HL-60 (cell line): ENCODE measurements around the gene ARFIP1.

ENCODE experiments used
- DNase-seq, 2 experiments: peaks; one replicate each; pipeline ENCODE4 v3.0.0-alpha.2; 2010 to 2020; ENCODE audit warnings: low read depth in 1 of 2, low spot score in 1 of 2
- H3K27ac ChIP-seq: fragments of 250-450 bp; sonication (Bioruptor Pico); replicated peaks from 2 replicates; pipeline ENCODE4 v1.5.1; 2020; ENCODE audit warnings: mild to moderate bottlenecking, moderate library complexity
- H3K27me3 ChIP-seq: fragments of 250-450 bp; sonication (Bioruptor Pico); 2 replicates; pipeline ENCODE4 v1.5.1; 2021; ENCODE audit warnings: mild to moderate bottlenecking, moderate library complexity; ENCODE audit not compliant: insufficient read depth, poor library complexity, severe bottlenecking
- H3K4me3 ChIP-seq: replicated peaks from 2 replicates; pipeline ENCODE4 v1.5.1; 2011; ENCODE audit warnings: mild to moderate bottlenecking, control low read depth, low read length; ENCODE audit not compliant: insufficient read depth
- GABPA ChIP-seq: IDR thresholded peaks from 2 replicates; pipeline ENCODE4 v1.6.1; 2012; ENCODE audit warnings: low read depth
- POLR2AphosphoS5 ChIP-seq: IDR thresholded peaks from 2 replicates; pipeline ENCODE4 v1.6.1; 2012; ENCODE audit warnings: low read depth
- SPI1 ChIP-seq: IDR thresholded peaks from 2 replicates; pipeline ENCODE4 v1.6.1; 2012; ENCODE audit warnings: low read depth, mild to moderate bottlenecking, borderline replicate concordance
- TF ChIP-seq, protein P1 (sequence below): IDR thresholded peaks from 2 replicates; pipeline ENCODE4 v1.6.1; 2012; ENCODE audit warnings: low read depth; ENCODE audit not compliant: insufficient replicate concordance
- TF ChIP-seq, protein P2 (sequence below): IDR thresholded peaks from one replicate; pipeline ENCODE4 v1.5.1; 2011; ENCODE audit warnings: low read length, control low read depth, inconsistent platforms; ENCODE audit not compliant: insufficient read depth

The ARFIP1 gene

DNA sequence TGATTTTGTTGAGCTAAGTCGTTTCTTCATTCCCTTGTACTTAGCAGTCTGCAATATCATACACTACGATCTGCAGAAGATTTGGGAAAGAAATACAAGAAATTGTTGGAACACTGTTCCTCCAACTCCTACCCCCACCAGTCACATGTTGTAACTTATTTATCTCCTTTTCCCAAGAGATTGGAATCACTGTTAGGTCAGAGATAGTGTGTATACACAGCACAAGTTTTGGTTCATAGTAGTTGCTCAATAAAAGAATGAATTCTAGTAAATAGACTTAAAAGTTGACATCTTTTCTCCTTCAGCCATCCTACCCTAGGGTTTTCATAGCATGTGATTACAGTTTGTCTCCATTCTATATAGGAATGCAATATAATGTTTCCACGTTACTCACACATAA is 68.8 kb downstream of the ARFIP1 start:
- no peak for DNase-seq
- Histone ChIP-seq H3K4me3 (no peak overlapping the region), H3K27ac (no peak overlapping the region), H3K27me3 (no peaks in the 10 kb centered on the region)
- TF ChIP-seq GABPA, result no peak
- TF ChIP-seq, protein P1, sequence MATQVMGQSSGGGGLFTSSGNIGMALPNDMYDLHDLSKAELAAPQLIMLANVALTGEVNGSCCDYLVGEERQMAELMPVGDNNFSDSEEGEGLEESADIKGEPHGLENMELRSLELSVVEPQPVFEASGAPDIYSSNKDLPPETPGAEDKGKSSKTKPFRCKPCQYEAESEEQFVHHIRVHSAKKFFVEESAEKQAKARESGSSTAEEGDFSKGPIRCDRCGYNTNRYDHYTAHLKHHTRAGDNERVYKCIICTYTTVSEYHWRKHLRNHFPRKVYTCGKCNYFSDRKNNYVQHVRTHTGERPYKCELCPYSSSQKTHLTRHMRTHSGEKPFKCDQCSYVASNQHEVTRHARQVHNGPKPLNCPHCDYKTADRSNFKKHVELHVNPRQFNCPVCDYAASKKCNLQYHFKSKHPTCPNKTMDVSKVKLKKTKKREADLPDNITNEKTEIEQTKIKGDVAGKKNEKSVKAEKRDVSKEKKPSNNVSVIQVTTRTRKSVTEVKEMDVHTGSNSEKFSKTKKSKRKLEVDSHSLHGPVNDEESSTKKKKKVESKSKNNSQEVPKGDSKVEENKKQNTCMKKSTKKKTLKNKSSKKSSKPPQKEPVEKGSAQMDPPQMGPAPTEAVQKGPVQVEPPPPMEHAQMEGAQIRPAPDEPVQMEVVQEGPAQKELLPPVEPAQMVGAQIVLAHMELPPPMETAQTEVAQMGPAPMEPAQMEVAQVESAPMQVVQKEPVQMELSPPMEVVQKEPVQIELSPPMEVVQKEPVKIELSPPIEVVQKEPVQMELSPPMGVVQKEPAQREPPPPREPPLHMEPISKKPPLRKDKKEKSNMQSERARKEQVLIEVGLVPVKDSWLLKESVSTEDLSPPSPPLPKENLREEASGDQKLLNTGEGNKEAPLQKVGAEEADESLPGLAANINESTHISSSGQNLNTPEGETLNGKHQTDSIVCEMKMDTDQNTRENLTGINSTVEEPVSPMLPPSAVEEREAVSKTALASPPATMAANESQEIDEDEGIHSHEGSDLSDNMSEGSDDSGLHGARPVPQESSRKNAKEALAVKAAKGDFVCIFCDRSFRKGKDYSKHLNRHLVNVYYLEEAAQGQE, result no peak
- TF ChIP-seq, protein P2, sequence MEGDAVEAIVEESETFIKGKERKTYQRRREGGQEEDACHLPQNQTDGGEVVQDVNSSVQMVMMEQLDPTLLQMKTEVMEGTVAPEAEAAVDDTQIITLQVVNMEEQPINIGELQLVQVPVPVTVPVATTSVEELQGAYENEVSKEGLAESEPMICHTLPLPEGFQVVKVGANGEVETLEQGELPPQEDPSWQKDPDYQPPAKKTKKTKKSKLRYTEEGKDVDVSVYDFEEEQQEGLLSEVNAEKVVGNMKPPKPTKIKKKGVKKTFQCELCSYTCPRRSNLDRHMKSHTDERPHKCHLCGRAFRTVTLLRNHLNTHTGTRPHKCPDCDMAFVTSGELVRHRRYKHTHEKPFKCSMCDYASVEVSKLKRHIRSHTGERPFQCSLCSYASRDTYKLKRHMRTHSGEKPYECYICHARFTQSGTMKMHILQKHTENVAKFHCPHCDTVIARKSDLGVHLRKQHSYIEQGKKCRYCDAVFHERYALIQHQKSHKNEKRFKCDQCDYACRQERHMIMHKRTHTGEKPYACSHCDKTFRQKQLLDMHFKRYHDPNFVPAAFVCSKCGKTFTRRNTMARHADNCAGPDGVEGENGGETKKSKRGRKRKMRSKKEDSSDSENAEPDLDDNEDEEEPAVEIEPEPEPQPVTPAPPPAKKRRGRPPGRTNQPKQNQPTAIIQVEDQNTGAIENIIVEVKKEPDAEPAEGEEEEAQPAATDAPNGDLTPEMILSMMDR, result no peak
- TF ChIP-seq POLR2AphosphoS5, result no peak
- no peak for TF ChIP-seq SPI1

DNA sequence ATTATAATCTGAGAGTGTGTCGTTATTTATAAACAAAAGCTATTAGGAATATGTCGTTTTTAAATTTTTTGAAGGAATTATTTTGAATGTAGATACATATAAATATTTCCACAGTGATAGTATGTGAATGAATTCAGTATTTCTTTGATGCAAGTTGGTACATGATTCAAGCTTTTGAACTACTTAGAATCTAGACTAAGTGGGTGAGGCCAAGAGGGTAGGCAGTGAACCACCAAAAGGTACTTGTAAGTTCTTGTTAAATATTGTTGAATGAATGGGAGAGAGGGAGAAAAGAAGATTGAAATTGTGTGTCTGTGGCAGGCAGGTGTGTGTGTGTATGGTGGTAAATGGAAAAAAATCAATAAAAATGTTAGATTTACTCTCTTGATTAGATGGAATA is 69.6 kb downstream of the ARFIP1 start:
- no peak for DNase-seq
- Histone ChIP-seq H3K27ac (no peak overlapping the region), H3K27me3 (no peaks in the 10 kb centered on the region), H3K4me3 (no peak overlapping the region)
- no peak for TF ChIP-seq GABPA
- no peak for TF ChIP-seq SPI1
- TF ChIP-seq, protein P2, result no peak
- TF ChIP-seq, protein P1, result no peak
- no peak for TF ChIP-seq POLR2AphosphoS5

DNA sequence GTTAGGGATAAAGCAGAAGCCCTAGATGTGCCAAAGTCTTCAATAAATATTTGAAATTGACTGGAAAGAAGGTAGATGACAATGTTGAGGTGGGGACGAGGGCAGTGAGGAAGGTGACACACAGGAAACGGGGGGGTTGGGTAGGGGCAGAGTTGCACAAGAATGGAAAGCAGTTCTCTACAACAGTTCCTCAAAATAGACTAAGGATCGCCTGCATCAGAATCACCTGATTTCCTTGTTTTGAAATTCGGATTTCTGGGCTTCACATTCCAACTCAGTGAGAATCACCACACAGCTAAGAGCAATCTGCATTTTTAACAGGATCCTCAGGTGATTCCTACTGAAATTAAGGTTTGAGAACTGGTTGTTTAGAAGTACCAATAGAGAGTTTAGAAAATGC is 70.6 kb downstream of the ARFIP1 start:
- no peaks in the 10 kb centered on the region for H3K27me3 ChIP-seq
- H3K4me3 ChIP-seq, result no peak overlapping the region
- H3K27ac ChIP-seq, result peak overlapping the region; percentile 57
- TF ChIP-seq POLR2AphosphoS5 (peak; percentile 67; the same call in 1 of the 2 replicates), SPI1 (peak; percentile 96), GABPA (peak; percentile 67)
- TF ChIP-seq, protein P2, result no peak
- TF ChIP-seq, protein P1, result no peak
- DNase-seq, result peak; percentile 54 to 89
